ENCODE data around the gene SLC44A1.

DNA sequence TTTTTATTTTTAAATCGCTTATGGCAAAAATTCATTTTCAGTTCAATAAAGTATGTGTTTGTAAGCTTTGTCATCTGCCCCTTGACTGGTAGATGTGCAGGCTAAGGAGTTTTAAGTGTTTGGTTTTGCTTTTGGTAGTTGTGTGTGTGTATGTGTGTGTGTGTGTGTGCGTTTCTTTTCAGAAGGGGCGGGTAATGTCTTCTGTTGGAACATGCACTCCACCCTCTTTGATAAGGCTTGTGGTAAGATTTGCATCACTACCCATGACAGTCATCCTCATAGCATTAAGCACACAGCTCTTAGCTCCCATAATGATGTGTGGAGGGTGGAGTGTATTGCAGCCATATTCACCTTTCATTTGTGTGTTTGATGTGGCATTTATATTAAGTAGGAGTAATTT is 111.3 kb downstream of the SLC44A1 start:
- TF ChIP-seq POLR2A (IDR thresholded peaks at IDR 0.05): no peak
- TF ChIP-seq, protein P1, sequence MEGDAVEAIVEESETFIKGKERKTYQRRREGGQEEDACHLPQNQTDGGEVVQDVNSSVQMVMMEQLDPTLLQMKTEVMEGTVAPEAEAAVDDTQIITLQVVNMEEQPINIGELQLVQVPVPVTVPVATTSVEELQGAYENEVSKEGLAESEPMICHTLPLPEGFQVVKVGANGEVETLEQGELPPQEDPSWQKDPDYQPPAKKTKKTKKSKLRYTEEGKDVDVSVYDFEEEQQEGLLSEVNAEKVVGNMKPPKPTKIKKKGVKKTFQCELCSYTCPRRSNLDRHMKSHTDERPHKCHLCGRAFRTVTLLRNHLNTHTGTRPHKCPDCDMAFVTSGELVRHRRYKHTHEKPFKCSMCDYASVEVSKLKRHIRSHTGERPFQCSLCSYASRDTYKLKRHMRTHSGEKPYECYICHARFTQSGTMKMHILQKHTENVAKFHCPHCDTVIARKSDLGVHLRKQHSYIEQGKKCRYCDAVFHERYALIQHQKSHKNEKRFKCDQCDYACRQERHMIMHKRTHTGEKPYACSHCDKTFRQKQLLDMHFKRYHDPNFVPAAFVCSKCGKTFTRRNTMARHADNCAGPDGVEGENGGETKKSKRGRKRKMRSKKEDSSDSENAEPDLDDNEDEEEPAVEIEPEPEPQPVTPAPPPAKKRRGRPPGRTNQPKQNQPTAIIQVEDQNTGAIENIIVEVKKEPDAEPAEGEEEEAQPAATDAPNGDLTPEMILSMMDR (IDR thresholded peaks at IDR 0.05): no peak

All from adrenal gland (tissue), 5 donors.